HepG2 (cell line): ENCODE data around the gene TSNAX. TPM values are rescaled to one million over a fixed set of nuclear protein-coding genes. Genes with fewer than 3 reads are reported as not detected.

Source experiments
- ATAC-seq: fragments of 200-7000 bp; cut with Tn5 transposase; 3 replicates; pipeline ENCODE4 v1.9.1; 2020; ENCODE audit warnings: mild to moderate bottlenecking, moderate library complexity
- BruUV-seq: library from RNA; stranded (reverse); fragments of 400-500 nt; replicated peaks from 2 replicates; lab custom pipeline; 2021; lab: Mats Ljungman, UMichigan
- CTCF ChIA-PET: fragments of 300-600 bp; formaldehyde crosslinking; extraction: SDS; loops from one replicate; lab custom pipeline; 2021; ENCODE audit warnings: low total read pairs, inconsistent platforms, low intra/inter-chr PET ratio; lab: Yijun Ruan, JAX
- POLR2A ChIA-PET: fragments of 350-600 bp; sonication (Branson Sonifier 250); formaldehyde crosslinking; loops from one replicate; lab custom pipeline; 2020; ENCODE audit warnings: antibody characterized with exemption, inconsistent platforms; lab: Yijun Ruan, JAX
- DNase-seq: peaks from one replicate; pipeline ENCODE4 v3.0.0-alpha.2; 2015; ENCODE audit warnings: low spot score
- FAIRE-seq: peaks from 3 replicates; lab custom pipeline; 2011; peaks lifted over from hg19 to GRCh38; lab: Jason Lieb, UNC
- H2AFZ ChIP-seq: one replicate; pipeline ENCODE4 v1.6.1; 2011; ENCODE audit warnings: low read length, inconsistent platforms
- H3K27ac ChIP-seq: fragments of 300-600 bp; 3 replicates; pipeline ENCODE4 v1.8.0; 2011; ENCODE audit warnings: mixed run types, mild to moderate bottlenecking, mixed read lengths, low read length, inconsistent platforms; ENCODE audit not compliant: insufficient read depth; ENCODE audit errors: extremely low read length
- H3K27me3 ChIP-seq, 2 experiments: fragments of 200-600 bp in 1 of 2; 2 replicates in 1 of 2; 3 replicates in 1 of 2; pipeline versions ENCODE4 v1.6.0 to v1.8.0; 2011; ENCODE audit warnings: low read length in 2 of 2, mild to moderate bottlenecking in 2 of 2, moderate library complexity in 2 of 2, inconsistent platforms in 1 of 2; ENCODE audit not compliant: insufficient read depth in 2 of 2, control insufficient read depth in 1 of 2
- H3K36me3 ChIP-seq, 2 experiments: fragments of 200-600 bp in 1 of 2; replicated peaks in 1 of 2; 2 replicates in 1 of 2; 3 replicates in 1 of 2; pipeline versions ENCODE4 v1.5.1 to v1.8.0; 2011; ENCODE audit warnings: low read length in 2 of 2, inconsistent platforms in 1 of 2; ENCODE audit not compliant: insufficient read depth in 2 of 2, control insufficient read depth in 1 of 2
- H3K4me1 ChIP-seq: 2 replicates; pipeline ENCODE4 v1.5.1; 2012; ENCODE audit warnings: low read length, inconsistent platforms; ENCODE audit not compliant: insufficient read depth
- H3K4me2 ChIP-seq: 2 replicates; pipeline ENCODE4 v1.6.0; 2011; ENCODE audit warnings: low read depth, low read length, inconsistent platforms
- H3K4me3 ChIP-seq, 3 experiments: fragments of 200-600 bp in 1 of 3; sonication (generic), shearing (Covaris generic) in 1 of 3; replicated peaks in 1 of 3; 2 replicates each; pipeline ENCODE4 v1.5.1; 2011 to 2016; ENCODE audit warnings: low read length in 3 of 3, inconsistent platforms in 2 of 3, low read depth in 2 of 3, mild to moderate bottlenecking in 2 of 3, control low read depth in 1 of 3, mixed read lengths in 1 of 3; ENCODE audit not compliant: insufficient read depth in 1 of 3
- H3K79me2 ChIP-seq: one replicate; pipeline ENCODE4 v1.6.1; 2011; ENCODE audit warnings: low read length, inconsistent platforms; ENCODE audit not compliant: insufficient read depth
- H3K9ac ChIP-seq: 2 replicates; pipeline ENCODE4 v1.6.0; 2011; ENCODE audit warnings: mild to moderate bottlenecking, low read depth, low read length, inconsistent platforms; ENCODE audit not compliant: insufficient read depth
- H3K9me3 ChIP-seq: 2 replicates; pipeline ENCODE4 v1.5.1; 2012; ENCODE audit warnings: mild to moderate bottlenecking, low read length
- H4K20me1 ChIP-seq: 2 replicates; pipeline ENCODE4 v1.6.0; 2011; ENCODE audit warnings: inconsistent platforms, mild to moderate bottlenecking, low read length, moderate library complexity; ENCODE audit not compliant: insufficient read depth
- ARID4A ChIP-seq: sonication (generic); formaldehyde crosslinking; IDR thresholded peaks from 2 replicates; pipeline ENCODE4 v1.5.0; 2020; ENCODE audit warnings: mild to moderate bottlenecking, missing genetic modification reagents, borderline replicate concordance
- ASH2L ChIP-seq: fragments of 300-600, 200-600 bp; sonication (generic); IDR thresholded peaks from 2 replicates; pipeline ENCODE4 v1.7.0; 2017; ENCODE audit warnings: low read depth, mild to moderate bottlenecking, moderate library complexity, mixed read lengths, low read length; ENCODE audit not compliant: insufficient read length
- CENPX ChIP-seq: sonication (generic); formaldehyde crosslinking; IDR thresholded peaks from 2 replicates; pipeline ENCODE4 v1.9.0; 2021; ENCODE audit warnings: mild to moderate bottlenecking, missing genetic modification reagents, moderate library complexity
- IKZF4 ChIP-seq: sonication (generic); formaldehyde crosslinking; IDR thresholded peaks from 2 replicates; pipeline ENCODE4 v1.5.1; 2020; ENCODE audit warnings: borderline replicate concordance, mild to moderate bottlenecking, low read depth, missing genetic modification reagents; ENCODE audit errors: not compliant biosample characterization
- ZBTB40 ChIP-seq, 2 experiments: fragments of 450-650 bp in 1 of 2; sonication (generic) in 1 of 2; formaldehyde crosslinking in 1 of 2; IDR thresholded peaks; 2 replicates each; pipeline versions ENCODE4 v1.6.1 to v1.8.0; 2016 to 2022; ENCODE audit warnings: antibody characterized with exemption in 1 of 2, mild to moderate bottlenecking in 1 of 2, missing genetic modification reagents in 1 of 2
- ZNF530 ChIP-seq: sonication (generic); formaldehyde crosslinking; IDR thresholded peaks from 2 replicates; pipeline ENCODE4 v1.5.0; 2020; ENCODE audit warnings: low read depth, mild to moderate bottlenecking, missing genetic modification reagents
- ZNF660 ChIP-seq: sonication (generic); formaldehyde crosslinking; IDR thresholded peaks from 2 replicates; pipeline ENCODE4 v1.5.1; 2020; ENCODE audit warnings: mild to moderate bottlenecking, low read depth, missing genetic modification reagents, borderline replicate concordance
- ZNF879 ChIP-seq: sonication (generic); formaldehyde crosslinking; IDR thresholded peaks from 2 replicates; pipeline ENCODE4 v1.8.1; 2023; ENCODE audit warnings: missing genetic modification reagents
- ZSCAN20 ChIP-seq: sonication (generic); formaldehyde crosslinking; IDR thresholded peaks from 2 replicates; pipeline ENCODE4 v1.4.0; 2020; ENCODE audit warnings: missing genetic modification reagents, mild to moderate bottlenecking, borderline replicate concordance
- WGBS: methylation state at CpG from one replicate; pipeline ENCODE4 v1.1.6; 2017; ENCODE audit warnings: low lambda C conversion rate; 5-methylcytosine and 5-hydroxymethylcytosine counted together
- in situ Hi-C: cut with HindIII; loops from 2 replicates; pipeline ENCODE4 v1.10.0; 2017; ENCODE audit warnings: low pct_unique_long_range_greater_than_20kb; ENCODE audit not compliant: extremely low pct_ligation_motif_present
- intact Hi-C: fragments of 100-400 bp; cut with micrococcal nuclease; formaldehyde crosslinking; loops from one replicate; pipeline ENCODE4 v1.10.0; 2022; ENCODE audit not compliant: unreplicated experiment
- polyA plus RNA-seq, 8 experiments: library from polyadenylated mRNA; depleted of rRNA in 3 of 8; stranded (reverse) in 7 of 8; unstranded in 1 of 8; fragments of >200 nt; fragmentation: Illumina TruSeq in 4 of 8; extraction: Trizol in 4 of 8; gene quantifications; 2 replicates each; pipeline versions ENCODE4 v1.2.1 to v1.2.3, GENCODE V29; 2011 to 2016; ENCODE audit warnings: low read depth in 4 of 8, missing spikeins in 1 of 8, mixed read lengths in 1 of 8; ENCODE audit not compliant: insufficient read depth in 1 of 8
- total RNA-seq, 5 experiments: library from RNA; depleted of rRNA; stranded (reverse); fragments of >200 nt; fragmentation: Illumina TruSeq; extraction: Trizol; gene quantifications; 2 replicates each; pipeline ENCODE4 v1.2.3, GENCODE V29; 2016; ENCODE audit warnings: low read depth in 1 of 5

Gene TSNAX
- total and polyA plus RNA-seq, 2 of the 13 experiments (the other 11 are each of a cell fraction or from before 2014, with no cell fraction given): 13.2 to 46.2 TPM

DNA sequence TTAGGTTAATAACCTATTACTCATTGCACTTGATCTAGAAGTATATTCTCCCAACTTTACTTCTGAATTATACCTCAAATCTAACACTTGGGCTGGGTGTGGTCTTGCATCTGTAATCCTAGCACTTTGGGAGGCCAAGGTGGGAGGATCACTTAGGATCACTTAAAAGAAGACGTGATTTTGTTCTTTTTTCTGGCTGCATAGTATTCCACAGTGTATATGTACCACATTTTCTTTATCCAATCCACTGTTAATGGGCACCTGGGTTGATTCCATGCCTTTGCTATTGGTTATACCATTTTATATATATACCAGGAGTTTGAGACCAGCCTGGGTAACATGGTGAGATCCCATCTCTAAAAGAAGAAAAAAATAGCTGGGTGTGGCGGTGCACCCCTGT is 48.5 kb upstream of the TSNAX start (continued):
- TF ChIP-seq ARID4A (CRISPR knock-in tag) (no peak), ZNF530 (no peak)

DNA sequence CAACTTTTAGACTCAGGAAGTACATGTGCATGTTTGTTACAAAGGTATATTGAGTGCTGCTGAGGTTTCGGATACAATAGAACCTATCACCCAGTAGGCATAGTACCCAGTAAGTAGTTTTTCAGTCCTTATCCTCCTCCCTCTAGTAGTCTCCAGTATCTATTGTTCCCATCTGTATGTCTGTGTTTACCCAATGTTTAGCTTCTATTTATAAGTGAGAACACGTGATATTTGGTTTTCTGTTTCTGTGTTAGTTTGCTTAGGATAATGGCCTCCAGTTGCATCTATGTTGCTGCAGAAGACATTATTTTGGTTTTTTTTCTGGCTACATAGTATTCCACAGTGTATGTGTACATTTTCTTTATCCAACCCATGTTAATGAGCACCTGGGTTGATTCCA is 47.2 kb upstream of the TSNAX start:
- Histone ChIP-seq H3K4me3 (no peak overlapping the region), H3K9ac (no peak overlapping the region), H3K4me2 (no peak overlapping the region), H3K27me3 (peaks cover 0 to 2% of the 10 kb centered on the region in 2 experiments; a peak in 2 of 5 replicates), H3K79me2 (no peaks in the 10 kb centered on the region), H3K9me3 (no peaks in the 10 kb centered on the region), H3K36me3 (no peaks in the 10 kb centered on the region), H3K27ac (no peak overlapping the region), H4K20me1 (no peaks in the 10 kb centered on the region), H3K4me1 (peaks cover 22% of the 10 kb centered on the region), H2AFZ (no peak overlapping the region)
- no peak for FAIRE-seq
- ChIA-PET POLR2A (no interaction called here), CTCF (no interaction called here)
- no peak for DNase-seq
- 47% methylated on average over 2 of the region's 2 CpGs for WGBS
- in situ Hi-C loops: no loop called here
- intact Hi-C loops: no loop called here
- no TSS peak for BruUV-seq
- ATAC-seq: no peak
- no peak for TF ChIP-seq CENPX (CRISPR knock-in tag)
- TF ChIP-seq IKZF4 (CRISPR knock-in tag): no peak
- no peak for TF ChIP-seq ZSCAN20
- TF ChIP-seq ZNF879: no peak
- TF ChIP-seq ASH2L: no peak
- no peak for TF ChIP-seq ZNF660 (CRISPR knock-in tag)
- no peak for TF ChIP-seq ZBTB40 (IDR thresholded peaks at IDR 0.05)
- no peak for TF ChIP-seq ZBTB40 (CRISPR knock-in tag; IDR thresholded peaks at IDR 0.05)
